ENCODE results near the gene ANO7. TPM values are rescaled to one million over a fixed set of nuclear protein-coding genes. Genes with fewer than 3 reads are reported as not detected.
A peak's percentile ranks its signal among the peaks of the same experiment; 100 is the strongest.

The ANO7 gene
- total RNA-seq, 4 donors from 2014 or later, result 0.59 TPM; not detected in 3

DNA sequence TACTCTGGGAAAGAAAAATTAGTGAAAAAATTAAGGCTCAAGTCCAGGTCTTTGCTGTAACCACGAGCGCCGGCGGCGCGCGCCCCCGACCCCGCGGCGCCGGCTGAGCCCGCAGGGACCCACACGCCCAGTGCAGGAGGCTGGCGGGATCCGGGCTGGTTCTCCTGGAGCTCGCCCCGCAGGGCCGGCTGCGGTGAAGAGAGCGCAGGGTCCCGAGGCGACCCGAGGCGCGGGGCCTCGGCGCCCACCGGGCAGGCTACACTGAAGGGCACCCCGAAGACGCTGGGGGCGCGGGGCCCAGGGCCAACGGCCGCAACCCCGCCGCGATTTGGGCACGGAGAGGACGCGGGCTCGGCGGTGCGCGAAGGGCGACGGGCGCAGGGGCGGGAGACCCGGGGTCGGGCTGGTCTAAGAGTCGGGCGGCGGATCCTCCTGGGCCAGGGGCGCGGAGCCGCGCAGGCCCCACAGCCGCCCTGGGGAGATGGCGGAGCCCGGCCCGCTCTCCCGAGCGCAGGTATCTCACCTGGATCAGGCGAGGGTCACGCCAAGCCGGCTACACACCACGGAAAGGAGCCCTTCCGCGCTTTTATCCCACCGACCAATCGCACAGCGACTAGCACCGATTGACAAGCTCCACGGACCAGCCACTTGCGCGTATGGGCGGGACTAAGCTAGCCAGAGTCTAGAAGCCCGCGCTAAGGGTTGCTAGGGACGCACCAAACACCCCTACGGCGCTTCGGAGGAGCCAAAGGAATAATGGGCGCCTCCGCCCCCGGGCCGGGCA, 39.4 kb upstream of the ANO7 start, which contains the start of gene PASK:
TSS of gene PASK (minus strand) at position 582 of the 784 bp plus-strand sequence. CDS start 6,440 bp downstream, outside the sequence.
- intact Hi-C loops (cut with DNase I), result no loop called here
- Histone ChIP-seq H3K36me3 (peaks cover 0 to 17% (median 0%) of the 10 kb centered on the region in 3 donors), H3K27me3 (no peaks in the 10 kb centered on the region), H3K4me3 (peak within 1 kb of the TSS; percentile 80 to 100 (median 98)), H3K9me3 (no peaks in the 10 kb centered on the region), H3K27ac (peak within 1 kb of the TSS; percentile 87 to 95 (median 92)), H3K4me1 (peaks cover 20 to 36% (median 20%) of the 10 kb centered on the region in 3 donors)
- 1 to 3% methylated on average over 12 to 13 of the region's 88 CpGs for WGBS, 2 donors
- peak; percentile 69 for DNase-seq
- TF ChIP-seq, protein P1, sequence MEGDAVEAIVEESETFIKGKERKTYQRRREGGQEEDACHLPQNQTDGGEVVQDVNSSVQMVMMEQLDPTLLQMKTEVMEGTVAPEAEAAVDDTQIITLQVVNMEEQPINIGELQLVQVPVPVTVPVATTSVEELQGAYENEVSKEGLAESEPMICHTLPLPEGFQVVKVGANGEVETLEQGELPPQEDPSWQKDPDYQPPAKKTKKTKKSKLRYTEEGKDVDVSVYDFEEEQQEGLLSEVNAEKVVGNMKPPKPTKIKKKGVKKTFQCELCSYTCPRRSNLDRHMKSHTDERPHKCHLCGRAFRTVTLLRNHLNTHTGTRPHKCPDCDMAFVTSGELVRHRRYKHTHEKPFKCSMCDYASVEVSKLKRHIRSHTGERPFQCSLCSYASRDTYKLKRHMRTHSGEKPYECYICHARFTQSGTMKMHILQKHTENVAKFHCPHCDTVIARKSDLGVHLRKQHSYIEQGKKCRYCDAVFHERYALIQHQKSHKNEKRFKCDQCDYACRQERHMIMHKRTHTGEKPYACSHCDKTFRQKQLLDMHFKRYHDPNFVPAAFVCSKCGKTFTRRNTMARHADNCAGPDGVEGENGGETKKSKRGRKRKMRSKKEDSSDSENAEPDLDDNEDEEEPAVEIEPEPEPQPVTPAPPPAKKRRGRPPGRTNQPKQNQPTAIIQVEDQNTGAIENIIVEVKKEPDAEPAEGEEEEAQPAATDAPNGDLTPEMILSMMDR (IDR thresholded peaks at IDR 0.05), result no peak

DNA sequence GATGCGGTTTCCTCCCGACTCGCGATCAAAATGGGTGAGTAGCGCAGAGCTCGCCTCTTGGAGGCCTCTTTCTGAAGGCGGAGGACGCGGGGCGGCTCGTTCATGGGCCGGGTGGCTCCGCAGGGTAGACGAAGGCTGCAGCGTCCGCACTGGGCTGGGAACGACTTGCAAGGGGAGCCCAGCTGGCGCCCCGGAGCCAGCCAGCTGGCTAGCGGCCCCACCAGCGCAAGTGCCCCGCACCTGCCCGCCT, 38.9 kb upstream of the ANO7 start:
- Histone ChIP-seq H3K4me3 (peak overlapping the region; percentile 80 to 100 (median 98)), H3K4me1 (peaks cover 20 to 36% (median 20%) of the 10 kb centered on the region in 3 donors), H3K27me3 (no peaks in the 10 kb centered on the region), H3K9me3 (no peaks in the 10 kb centered on the region), H3K27ac (peak overlapping the region; percentile 87 to 95 (median 92)), H3K36me3 (peaks cover 0 to 20% (median 0%) of the 10 kb centered on the region in 3 donors)
- WGBS, 2 donors, result no CpG with 5 or more reads among the region's 23 CpGs
- no peak for TF ChIP-seq POLR2A (IDR thresholded peaks at IDR 0.05)
- TF ChIP-seq, protein P1 (IDR thresholded peaks at IDR 0.05), result no peak
- intact Hi-C loops (cut with DNase I), result no loop called here
- DNase-seq, result no peak

DNA sequence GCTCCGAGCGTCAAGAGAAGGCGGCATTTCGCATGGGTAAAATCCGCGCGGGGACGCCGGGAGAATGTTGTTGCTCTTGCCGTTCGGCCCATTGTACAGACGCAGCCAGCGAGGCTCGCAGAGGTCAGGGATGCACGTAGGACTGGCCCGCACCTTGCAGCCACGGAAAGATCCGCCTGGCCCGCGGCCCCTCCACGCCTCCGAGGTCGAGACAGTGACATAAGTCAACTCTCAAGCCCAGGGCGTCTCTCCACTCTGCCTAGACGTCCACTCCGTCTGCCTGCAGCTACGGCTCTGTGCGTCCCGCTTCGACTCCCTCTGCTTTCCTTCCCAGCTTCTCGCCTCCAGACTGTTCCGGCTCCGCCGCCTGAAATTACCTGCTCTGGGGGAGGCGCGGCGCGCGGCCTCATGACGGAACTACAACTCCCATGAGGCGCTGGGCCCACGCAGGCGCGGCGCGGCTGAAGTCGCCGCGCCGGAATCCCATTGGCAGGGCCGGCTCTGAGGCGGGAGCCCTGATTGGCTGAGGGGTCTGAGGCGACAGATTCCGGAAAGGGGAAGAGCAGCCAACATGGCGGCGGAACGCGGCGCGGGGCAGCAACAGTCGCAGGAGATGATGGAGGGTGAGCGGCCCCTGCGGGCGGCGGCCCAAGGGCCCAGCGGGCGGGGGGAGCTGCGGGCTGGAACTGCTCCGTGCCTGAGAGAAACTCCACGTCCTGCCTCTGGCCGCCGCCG, 38.4 kb upstream of the ANO7 start, which contains the start of gene PPP1R7:
TSS of gene PPP1R7 (plus strand) at position 543 of the 735 bp plus-strand sequence. CDS start at position 572, 29 bp downstream.
- TF ChIP-seq, protein P1 (IDR thresholded peaks at IDR 0.05), result peak in 1 of 6 experiments; percentile 14
- peak in 3 of 4 donors; percentile 22 to 76 (median 45) for TF ChIP-seq POLR2A (IDR thresholded peaks at IDR 0.05)
- intact Hi-C loops (cut with DNase I), result no loop called here
- H3K4me3 ChIP-seq, result peak within 1 kb of the TSS; percentile 80 to 100 (median 98)
- 2% methylated on average over 7 of the region's 73 CpGs; no CpG with 5 or more reads in 1 of the 2 donors for WGBS, 2 donors
- H3K9me3 ChIP-seq, result no peaks in the 10 kb centered on the region
- no peaks in the 10 kb centered on the region for H3K27me3 ChIP-seq
- H3K27ac ChIP-seq, result peak within 1 kb of the TSS; percentile 87 to 95 (median 92)
- peaks cover 20 to 36% (median 20%) of the 10 kb centered on the region in 3 donors for H3K4me1 ChIP-seq
- peaks cover 0 to 23% (median 0%) of the 10 kb centered on the region in 3 donors for H3K36me3 ChIP-seq
- DNase-seq, result peak; percentile 86

DNA sequence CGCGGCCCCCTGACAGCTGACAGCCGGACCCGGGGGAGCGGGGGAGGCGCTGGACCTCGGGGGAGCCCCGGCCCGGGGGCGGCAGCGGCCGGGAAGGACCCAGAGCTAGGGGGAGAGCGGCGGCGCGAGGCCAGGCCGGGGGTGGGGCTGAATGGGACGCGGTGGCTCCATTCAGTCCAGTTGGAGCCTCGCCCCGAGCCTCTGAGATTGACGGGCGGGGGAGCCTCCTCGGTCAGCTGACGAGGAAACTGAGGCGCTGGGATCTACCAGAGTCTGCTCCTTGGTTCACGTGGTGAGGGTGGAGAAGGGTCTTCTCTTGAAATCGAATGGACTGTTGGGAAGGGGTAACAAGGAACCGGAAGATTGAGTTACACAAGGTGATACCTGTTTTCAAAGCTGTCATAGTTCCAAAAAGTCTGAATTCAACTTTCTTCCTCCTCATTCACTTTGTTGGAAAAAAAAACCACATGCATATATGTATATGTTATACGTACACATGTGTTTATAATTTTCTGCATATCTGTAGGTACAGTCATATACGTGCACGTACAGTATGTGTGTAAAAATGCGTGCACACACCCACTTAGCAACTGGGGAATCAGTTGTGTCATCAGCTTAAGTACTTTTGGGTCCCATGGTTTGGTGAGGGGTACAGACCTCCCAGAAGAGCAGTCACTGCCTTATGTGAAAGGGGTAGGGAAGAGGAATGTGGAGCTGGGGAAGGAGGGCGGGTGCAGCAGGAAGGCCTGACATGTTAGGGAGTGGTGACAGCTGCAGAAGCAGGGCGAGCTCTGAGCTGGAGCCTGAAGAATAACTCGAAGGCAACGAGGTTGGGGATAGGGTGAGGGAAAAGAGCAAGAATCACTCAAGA, 37.6 kb upstream of the ANO7 start:
- Histone ChIP-seq H3K36me3 (peaks cover 0 to 31% (median 0%) of the 10 kb centered on the region in 3 donors), H3K4me1 (peaks cover 20 to 36% (median 20%) of the 10 kb centered on the region in 3 donors), H3K27ac (peak overlapping the region; percentile 87 to 95 (median 92)), H3K9me3 (no peaks in the 10 kb centered on the region), H3K27me3 (no peaks in the 10 kb centered on the region), H3K4me3 (peak overlapping the region; percentile 80 to 100 (median 98))
- WGBS, 2 donors, result 11 to 21% methylated on average over 11 to 19 of the region's 37 CpGs
- intact Hi-C loops (cut with DNase I), result no loop called here
- DNase-seq, result no peak
- TF ChIP-seq, protein P1 (IDR thresholded peaks at IDR 0.05), result no peak
- no peak for TF ChIP-seq POLR2A (IDR thresholded peaks at IDR 0.05)
